GM23338 (cell line): Measurements from ENCODE around the gene EYS.
A peak's percentile ranks its signal among the peaks of the same experiment; 100 is the strongest.

Source experiments
- EZH2 ChIP-seq: fragments of 200-600 bp; sonication (generic); IDR thresholded peaks from one replicate; pipeline ENCODE4 v1.8.0; 2017; ENCODE audit warnings: antibody characterized with exemption, mild to moderate bottlenecking, low read depth; ENCODE audit not compliant: unreplicated experiment
- EZH2phosphoT487 ChIP-seq: fragments of 200-600 bp; sonication (generic); IDR thresholded peaks from one replicate; pipeline ENCODE4 v1.8.1; 2018; ENCODE audit warnings: antibody characterized with exemption; ENCODE audit not compliant: unreplicated experiment
- NANOG ChIP-seq: IDR thresholded peaks from 2 replicates; pipeline ENCODE4 v1.6.1; 2016; ENCODE audit warnings: antibody characterized with exemption, borderline replicate concordance
- POLR2AphosphoS5 ChIP-seq: IDR thresholded peaks from 2 replicates; pipeline ENCODE4 v1.6.1; 2016; ENCODE audit warnings: antibody characterized with exemption, low read depth
- ZNF114 ChIP-seq: fragments of 250-450 bp; sonication (Bioruptor Pico); IDR thresholded peaks from 2 replicates; pipeline ENCODE4 v1.5.0; 2020; ENCODE audit warnings: mild to moderate bottlenecking, moderate library complexity
- TF ChIP-seq, protein P1 (sequence below), 2 experiments: fragments of 200-600 bp in 1 of 2; sonication (generic) in 1 of 2; conservative IDR thresholded peaks; 2 replicates each; pipeline versions ENCODE4 v1.5.1 to v1.6.1; 2016 to 2017; ENCODE audit warnings: antibody characterized with exemption in 2 of 2, low read depth in 2 of 2, mild to moderate bottlenecking in 2 of 2, moderate library complexity in 1 of 2
- TF ChIP-seq, protein P2 (sequence below): IDR thresholded peaks from one replicate; pipeline ENCODE4 v1.6.1; 2018; ENCODE audit warnings: antibody characterized with exemption; ENCODE audit not compliant: unreplicated experiment

GRCh38 chr6:64250126-64250525, 1456.9 kb downstream of the EYS start:
- TF ChIP-seq, protein P1, sequence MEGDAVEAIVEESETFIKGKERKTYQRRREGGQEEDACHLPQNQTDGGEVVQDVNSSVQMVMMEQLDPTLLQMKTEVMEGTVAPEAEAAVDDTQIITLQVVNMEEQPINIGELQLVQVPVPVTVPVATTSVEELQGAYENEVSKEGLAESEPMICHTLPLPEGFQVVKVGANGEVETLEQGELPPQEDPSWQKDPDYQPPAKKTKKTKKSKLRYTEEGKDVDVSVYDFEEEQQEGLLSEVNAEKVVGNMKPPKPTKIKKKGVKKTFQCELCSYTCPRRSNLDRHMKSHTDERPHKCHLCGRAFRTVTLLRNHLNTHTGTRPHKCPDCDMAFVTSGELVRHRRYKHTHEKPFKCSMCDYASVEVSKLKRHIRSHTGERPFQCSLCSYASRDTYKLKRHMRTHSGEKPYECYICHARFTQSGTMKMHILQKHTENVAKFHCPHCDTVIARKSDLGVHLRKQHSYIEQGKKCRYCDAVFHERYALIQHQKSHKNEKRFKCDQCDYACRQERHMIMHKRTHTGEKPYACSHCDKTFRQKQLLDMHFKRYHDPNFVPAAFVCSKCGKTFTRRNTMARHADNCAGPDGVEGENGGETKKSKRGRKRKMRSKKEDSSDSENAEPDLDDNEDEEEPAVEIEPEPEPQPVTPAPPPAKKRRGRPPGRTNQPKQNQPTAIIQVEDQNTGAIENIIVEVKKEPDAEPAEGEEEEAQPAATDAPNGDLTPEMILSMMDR (conservative IDR thresholded peaks at IDR 0.05; ENCODE audit: low read depth in 2 of 2): peak in 1 of 2 experiments; percentile 51; a peak in 2 of 4 replicates
- TF ChIP-seq POLR2AphosphoS5 (no peak), EZH2 (no peak), EZH2phosphoT487 (no peak), NANOG (no peak), ZNF114 (CRISPR knock-in tag) (no peak)
- TF ChIP-seq, protein P2, sequence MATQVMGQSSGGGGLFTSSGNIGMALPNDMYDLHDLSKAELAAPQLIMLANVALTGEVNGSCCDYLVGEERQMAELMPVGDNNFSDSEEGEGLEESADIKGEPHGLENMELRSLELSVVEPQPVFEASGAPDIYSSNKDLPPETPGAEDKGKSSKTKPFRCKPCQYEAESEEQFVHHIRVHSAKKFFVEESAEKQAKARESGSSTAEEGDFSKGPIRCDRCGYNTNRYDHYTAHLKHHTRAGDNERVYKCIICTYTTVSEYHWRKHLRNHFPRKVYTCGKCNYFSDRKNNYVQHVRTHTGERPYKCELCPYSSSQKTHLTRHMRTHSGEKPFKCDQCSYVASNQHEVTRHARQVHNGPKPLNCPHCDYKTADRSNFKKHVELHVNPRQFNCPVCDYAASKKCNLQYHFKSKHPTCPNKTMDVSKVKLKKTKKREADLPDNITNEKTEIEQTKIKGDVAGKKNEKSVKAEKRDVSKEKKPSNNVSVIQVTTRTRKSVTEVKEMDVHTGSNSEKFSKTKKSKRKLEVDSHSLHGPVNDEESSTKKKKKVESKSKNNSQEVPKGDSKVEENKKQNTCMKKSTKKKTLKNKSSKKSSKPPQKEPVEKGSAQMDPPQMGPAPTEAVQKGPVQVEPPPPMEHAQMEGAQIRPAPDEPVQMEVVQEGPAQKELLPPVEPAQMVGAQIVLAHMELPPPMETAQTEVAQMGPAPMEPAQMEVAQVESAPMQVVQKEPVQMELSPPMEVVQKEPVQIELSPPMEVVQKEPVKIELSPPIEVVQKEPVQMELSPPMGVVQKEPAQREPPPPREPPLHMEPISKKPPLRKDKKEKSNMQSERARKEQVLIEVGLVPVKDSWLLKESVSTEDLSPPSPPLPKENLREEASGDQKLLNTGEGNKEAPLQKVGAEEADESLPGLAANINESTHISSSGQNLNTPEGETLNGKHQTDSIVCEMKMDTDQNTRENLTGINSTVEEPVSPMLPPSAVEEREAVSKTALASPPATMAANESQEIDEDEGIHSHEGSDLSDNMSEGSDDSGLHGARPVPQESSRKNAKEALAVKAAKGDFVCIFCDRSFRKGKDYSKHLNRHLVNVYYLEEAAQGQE: no peak
